HEK293 (cell line): ENCODE measurements around the gene KLK11.

Source experiments
- HOXD13 ChIP-seq: sonication (generic); formaldehyde crosslinking; IDR thresholded peaks from 2 replicates; pipeline ENCODE4 v1.8.0; 2022; ENCODE audit warnings: missing genetic modification reagents, borderline replicate concordance
- KLF9 ChIP-seq: fragments of 450-650 bp; formaldehyde crosslinking; IDR thresholded peaks from 2 replicates; pipeline ENCODE4 v1.5.1; 2016; ENCODE audit warnings: missing biosample characterization, missing genetic modification characterization, low read depth
- YY1 ChIP-seq: fragments of 450-650 bp; formaldehyde crosslinking; IDR thresholded peaks from 2 replicates; pipeline ENCODE4 v1.5.1; 2018; ENCODE audit warnings: missing biosample characterization, missing genetic modification characterization
- ZBTB7A ChIP-seq: fragments of 450-650 bp; formaldehyde crosslinking; IDR thresholded peaks from 2 replicates; pipeline ENCODE4 v1.5.1; 2016; ENCODE audit warnings: low read depth, missing biosample characterization, missing genetic modification characterization
- ZNF138 ChIP-seq: fragments of 450-650 bp; formaldehyde crosslinking; IDR thresholded peaks from 2 replicates; pipeline ENCODE4 v1.5.1; 2016; ENCODE audit warnings: missing biosample characterization, missing genetic modification characterization, borderline replicate concordance
- ZNF341 ChIP-seq: fragments of 450-650 bp; formaldehyde crosslinking; IDR thresholded peaks from 2 replicates; pipeline ENCODE4; 2016; ENCODE audit warnings: low read depth, missing biosample characterization, missing genetic modification characterization
- ZNF530 ChIP-seq: fragments of 450-650 bp; formaldehyde crosslinking; IDR thresholded peaks from 2 replicates; pipeline ENCODE4 v1.5.1; 2016; ENCODE audit warnings: low read depth, missing biosample characterization, missing genetic modification characterization
- ZNF555 ChIP-seq: fragments of 450-650 bp; formaldehyde crosslinking; conservative IDR thresholded peaks from 2 replicates; pipeline ENCODE4 v1.5.1; 2017; ENCODE audit warnings: missing biosample characterization, mild to moderate bottlenecking, missing genetic modification characterization, inconsistent platforms
- TF ChIP-seq, protein P1 (sequence below): fragments of 450-650 bp; formaldehyde crosslinking; IDR thresholded peaks from 2 replicates; pipeline ENCODE4 v1.5.1; 2016; ENCODE audit warnings: missing biosample characterization, missing genetic modification characterization
- TF ChIP-seq, protein P2 (sequence below): fragments of 450-650 bp; formaldehyde crosslinking; IDR thresholded peaks from 2 replicates; pipeline ENCODE4 v1.5.1; 2016; ENCODE audit warnings: missing biosample characterization, missing genetic modification characterization
- TF ChIP-seq, protein P3 (sequence below): fragments of 450-650 bp; formaldehyde crosslinking; IDR thresholded peaks from 2 replicates; pipeline ENCODE4 v1.5.1; 2016; ENCODE audit warnings: missing biosample characterization, missing genetic modification characterization, low read depth
- TF ChIP-seq, protein P4 (sequence below): fragments of 450-650 bp; formaldehyde crosslinking; IDR thresholded peaks from 2 replicates; pipeline ENCODE4 v1.5.1; 2016; ENCODE audit warnings: missing biosample characterization, missing genetic modification characterization, low read depth
- TF ChIP-seq, protein P5 (sequence below): fragments of 450-650 bp; formaldehyde crosslinking; optimal IDR thresholded peaks from 2 replicates; pipeline ENCODE3; 2016; ENCODE audit warnings: missing biosample characterization, mild to moderate bottlenecking, missing genetic modification characterization
- TF ChIP-seq, protein P6 (sequence below): fragments of 450-650 bp; formaldehyde crosslinking; IDR thresholded peaks from 2 replicates; pipeline ENCODE4 v1.5.1; 2017; ENCODE audit warnings: missing biosample characterization, missing genetic modification characterization

DNA sequence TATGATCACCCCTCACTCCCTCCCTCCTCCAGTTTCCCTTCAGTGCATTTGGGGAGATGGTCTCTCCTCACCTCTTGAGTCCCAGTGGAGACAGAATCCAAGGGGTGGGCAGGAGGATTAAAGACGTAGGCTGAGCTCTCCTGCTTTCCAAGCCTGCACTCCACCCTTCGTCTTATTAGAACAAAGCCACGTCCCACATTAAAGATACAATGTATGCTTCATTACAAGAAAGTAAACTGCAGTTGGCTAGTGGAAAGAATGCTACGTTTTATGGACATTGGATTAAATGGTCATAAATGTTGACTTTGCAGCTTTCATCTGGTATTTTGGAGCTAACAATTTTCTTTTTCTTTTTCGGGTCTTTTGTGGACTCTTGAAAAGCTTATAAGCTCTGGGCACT, 1.5 kb upstream of the KLK11 start:
- TF ChIP-seq, protein P1, sequence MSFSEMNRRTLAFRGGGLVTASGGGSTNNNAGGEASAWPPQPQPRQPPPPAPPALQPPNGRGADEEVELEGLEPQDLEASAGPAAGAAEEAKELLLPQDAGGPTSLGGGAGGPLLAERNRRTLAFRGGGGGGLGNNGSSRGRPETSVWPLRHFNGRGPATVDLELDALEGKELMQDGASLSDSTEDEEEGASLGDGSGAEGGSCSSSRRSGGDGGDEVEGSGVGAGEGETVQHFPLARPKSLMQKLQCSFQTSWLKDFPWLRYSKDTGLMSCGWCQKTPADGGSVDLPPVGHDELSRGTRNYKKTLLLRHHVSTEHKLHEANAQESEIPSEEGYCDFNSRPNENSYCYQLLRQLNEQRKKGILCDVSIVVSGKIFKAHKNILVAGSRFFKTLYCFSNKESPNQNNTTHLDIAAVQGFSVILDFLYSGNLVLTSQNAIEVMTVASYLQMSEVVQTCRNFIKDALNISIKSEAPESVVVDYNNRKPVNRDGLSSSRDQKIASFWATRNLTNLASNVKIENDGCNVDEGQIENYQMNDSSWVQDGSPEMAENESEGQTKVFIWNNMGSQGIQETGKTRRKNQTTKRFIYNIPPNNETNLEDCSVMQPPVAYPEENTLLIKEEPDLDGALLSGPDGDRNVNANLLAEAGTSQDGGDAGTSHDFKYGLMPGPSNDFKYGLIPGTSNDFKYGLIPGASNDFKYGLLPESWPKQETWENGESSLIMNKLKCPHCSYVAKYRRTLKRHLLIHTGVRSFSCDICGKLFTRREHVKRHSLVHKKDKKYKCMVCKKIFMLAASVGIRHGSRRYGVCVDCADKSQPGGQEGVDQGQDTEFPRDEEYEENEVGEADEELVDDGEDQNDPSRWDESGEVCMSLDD (tag by site-specific recombination): no peak
- TF ChIP-seq, protein P2, sequence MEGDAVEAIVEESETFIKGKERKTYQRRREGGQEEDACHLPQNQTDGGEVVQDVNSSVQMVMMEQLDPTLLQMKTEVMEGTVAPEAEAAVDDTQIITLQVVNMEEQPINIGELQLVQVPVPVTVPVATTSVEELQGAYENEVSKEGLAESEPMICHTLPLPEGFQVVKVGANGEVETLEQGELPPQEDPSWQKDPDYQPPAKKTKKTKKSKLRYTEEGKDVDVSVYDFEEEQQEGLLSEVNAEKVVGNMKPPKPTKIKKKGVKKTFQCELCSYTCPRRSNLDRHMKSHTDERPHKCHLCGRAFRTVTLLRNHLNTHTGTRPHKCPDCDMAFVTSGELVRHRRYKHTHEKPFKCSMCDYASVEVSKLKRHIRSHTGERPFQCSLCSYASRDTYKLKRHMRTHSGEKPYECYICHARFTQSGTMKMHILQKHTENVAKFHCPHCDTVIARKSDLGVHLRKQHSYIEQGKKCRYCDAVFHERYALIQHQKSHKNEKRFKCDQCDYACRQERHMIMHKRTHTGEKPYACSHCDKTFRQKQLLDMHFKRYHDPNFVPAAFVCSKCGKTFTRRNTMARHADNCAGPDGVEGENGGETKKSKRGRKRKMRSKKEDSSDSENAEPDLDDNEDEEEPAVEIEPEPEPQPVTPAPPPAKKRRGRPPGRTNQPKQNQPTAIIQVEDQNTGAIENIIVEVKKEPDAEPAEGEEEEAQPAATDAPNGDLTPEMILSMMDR (tag by site-specific recombination): no peak
- TF ChIP-seq, protein P3, sequence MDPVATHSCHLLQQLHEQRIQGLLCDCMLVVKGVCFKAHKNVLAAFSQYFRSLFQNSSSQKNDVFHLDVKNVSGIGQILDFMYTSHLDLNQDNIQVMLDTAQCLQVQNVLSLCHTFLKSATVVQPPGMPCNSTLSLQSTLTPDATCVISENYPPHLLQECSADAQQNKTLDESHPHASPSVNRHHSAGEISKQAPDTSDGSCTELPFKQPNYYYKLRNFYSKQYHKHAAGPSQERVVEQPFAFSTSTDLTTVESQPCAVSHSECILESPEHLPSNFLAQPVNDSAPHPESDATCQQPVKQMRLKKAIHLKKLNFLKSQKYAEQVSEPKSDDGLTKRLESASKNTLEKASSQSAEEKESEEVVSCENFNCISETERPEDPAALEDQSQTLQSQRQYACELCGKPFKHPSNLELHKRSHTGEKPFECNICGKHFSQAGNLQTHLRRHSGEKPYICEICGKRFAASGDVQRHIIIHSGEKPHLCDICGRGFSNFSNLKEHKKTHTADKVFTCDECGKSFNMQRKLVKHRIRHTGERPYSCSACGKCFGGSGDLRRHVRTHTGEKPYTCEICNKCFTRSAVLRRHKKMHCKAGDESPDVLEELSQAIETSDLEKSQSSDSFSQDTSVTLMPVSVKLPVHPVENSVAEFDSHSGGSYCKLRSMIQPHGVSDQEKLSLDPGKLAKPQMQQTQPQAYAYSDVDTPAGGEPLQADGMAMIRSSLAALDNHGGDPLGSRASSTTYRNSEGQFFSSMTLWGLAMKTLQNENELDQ (tag by site-specific recombination): no peak
- no peak for TF ChIP-seq KLF9
- no peak for TF ChIP-seq ZNF341 (tag by site-specific recombination)
- TF ChIP-seq, protein P4, sequence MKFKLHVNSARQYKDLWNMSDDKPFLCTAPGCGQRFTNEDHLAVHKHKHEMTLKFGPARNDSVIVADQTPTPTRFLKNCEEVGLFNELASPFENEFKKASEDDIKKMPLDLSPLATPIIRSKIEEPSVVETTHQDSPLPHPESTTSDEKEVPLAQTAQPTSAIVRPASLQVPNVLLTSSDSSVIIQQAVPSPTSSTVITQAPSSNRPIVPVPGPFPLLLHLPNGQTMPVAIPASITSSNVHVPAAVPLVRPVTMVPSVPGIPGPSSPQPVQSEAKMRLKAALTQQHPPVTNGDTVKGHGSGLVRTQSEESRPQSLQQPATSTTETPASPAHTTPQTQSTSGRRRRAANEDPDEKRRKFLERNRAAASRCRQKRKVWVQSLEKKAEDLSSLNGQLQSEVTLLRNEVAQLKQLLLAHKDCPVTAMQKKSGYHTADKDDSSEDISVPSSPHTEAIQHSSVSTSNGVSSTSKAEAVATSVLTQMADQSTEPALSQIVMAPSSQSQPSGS (tag by site-specific recombination): no peak
- no peak for TF ChIP-seq YY1 (tag by site-specific recombination)
- TF ChIP-seq ZNF530 (tag by site-specific recombination): no peak
- TF ChIP-seq, protein P5, sequence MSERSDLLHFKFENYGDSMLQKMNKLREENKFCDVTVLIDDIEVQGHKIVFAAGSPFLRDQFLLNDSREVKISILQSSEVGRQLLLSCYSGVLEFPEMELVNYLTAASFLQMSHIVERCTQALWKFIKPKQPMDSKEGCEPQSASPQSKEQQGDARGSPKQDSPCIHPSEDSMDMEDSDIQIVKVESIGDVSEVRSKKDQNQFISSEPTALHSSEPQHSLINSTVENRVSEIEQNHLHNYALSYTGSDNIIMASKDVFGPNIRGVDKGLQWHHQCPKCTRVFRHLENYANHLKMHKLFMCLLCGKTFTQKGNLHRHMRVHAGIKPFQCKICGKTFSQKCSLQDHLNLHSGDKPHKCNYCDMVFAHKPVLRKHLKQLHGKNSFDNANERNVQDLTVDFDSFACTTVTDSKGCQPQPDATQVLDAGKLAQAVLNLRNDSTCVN: no peak
- TF ChIP-seq HOXD13 (CRISPR knock-in tag): no peak
- TF ChIP-seq, protein P6, sequence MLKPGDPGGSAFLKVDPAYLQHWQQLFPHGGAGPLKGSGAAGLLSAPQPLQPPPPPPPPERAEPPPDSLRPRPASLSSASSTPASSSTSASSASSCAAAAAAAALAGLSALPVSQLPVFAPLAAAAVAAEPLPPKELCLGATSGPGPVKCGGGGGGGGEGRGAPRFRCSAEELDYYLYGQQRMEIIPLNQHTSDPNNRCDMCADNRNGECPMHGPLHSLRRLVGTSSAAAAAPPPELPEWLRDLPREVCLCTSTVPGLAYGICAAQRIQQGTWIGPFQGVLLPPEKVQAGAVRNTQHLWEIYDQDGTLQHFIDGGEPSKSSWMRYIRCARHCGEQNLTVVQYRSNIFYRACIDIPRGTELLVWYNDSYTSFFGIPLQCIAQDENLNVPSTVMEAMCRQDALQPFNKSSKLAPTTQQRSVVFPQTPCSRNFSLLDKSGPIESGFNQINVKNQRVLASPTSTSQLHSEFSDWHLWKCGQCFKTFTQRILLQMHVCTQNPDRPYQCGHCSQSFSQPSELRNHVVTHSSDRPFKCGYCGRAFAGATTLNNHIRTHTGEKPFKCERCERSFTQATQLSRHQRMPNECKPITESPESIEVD (tag by site-specific recombination): no peak
- no peak for TF ChIP-seq ZNF555 (tag by site-specific recombination)
- no peak for TF ChIP-seq ZBTB7A (tag by site-specific recombination)
- TF ChIP-seq ZNF138: no peak
